NB4 (cell line): ENCODE data around the gene ATN1.

Experiments used
- CTCF ChIP-seq: IDR thresholded peaks from one replicate; pipeline ENCODE4 v1.5.1; 2012; ENCODE audit warnings: low read depth, low read length
- POLR2A ChIP-seq: IDR thresholded peaks from 2 replicates; pipeline ENCODE4 v1.6.1; 2011; ENCODE audit warnings: mild to moderate bottlenecking; ENCODE audit not compliant: insufficient read length; ENCODE audit errors: extremely low read depth

DNA sequence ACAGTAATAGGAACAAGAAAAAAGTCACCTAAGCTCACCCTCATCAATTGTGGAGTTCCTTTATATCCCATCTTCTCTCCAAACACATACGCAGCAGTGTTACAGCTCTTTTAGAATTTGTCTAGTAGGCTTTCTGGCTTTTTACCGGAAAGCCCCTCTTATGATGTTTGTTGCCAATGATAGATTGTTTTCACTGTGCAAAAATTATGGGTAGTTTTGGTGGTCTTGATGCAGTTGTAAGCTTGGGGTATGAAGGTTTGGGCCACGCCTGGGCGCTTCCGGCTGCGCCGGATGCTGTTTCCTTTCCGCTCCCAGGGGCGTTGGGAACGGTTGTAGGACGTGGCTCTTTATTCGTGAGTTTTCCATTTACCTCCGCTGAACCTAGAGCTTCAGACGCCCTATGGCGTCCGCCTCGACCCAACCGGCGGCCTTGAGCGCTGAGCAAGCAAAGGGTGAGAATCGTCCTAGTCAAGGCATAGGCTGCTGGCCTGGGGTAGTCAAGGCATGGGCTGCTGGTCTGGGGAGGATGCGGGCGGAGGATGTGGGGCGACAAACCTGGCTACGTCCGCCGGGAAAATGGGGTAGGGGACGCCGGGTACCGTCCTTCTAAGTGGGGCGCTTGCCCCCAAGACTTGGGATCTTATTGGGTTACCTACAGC lies 16.1 kb downstream of the ATN1 start, which contains the start of the genes C12orf57 and RNU7-1:
- TF ChIP-seq POLR2A: peak; percentile 100
- TF ChIP-seq CTCF: no peak
